ENCODE data around the gene NPIPA1. TPM values are rescaled to one million over a fixed set of nuclear protein-coding genes. Genes with fewer than 3 reads are reported as not detected.

The NPIPA1 gene
- total RNA-seq, 1 donor from 2014 or later = 28.2 TPM

GRCh38 chr16:14955546-14956231, 18.4 kb downstream of the NPIPA1 start:
- Histone ChIP-seq H3K4me3 (ENCODE audit: low read depth, low read length) (no peak overlapping the region), H3K36me3 (ENCODE audit: control insufficient read depth, insufficient read depth, low read length) (no peaks in the 10 kb centered on the region), H3K27me3 (ENCODE audit: control insufficient read depth, insufficient read depth, low read length) (no peaks in the 10 kb centered on the region)
- DNase-seq (ENCODE audit: low read depth) = no peak
- TF ChIP-seq CTCF (IDR thresholded peaks at IDR 0.05; ENCODE audit: insufficient read depth, low read length, poor library complexity, severe bottlenecking) = no peak

GRCh38 chr16:14957576-14958322, 20.5 kb downstream of the NPIPA1 start:
- no peak for TF ChIP-seq CTCF (IDR thresholded peaks at IDR 0.05; ENCODE audit: insufficient read depth, low read length, poor library complexity, severe bottlenecking)
- H3K36me3 ChIP-seq (ENCODE audit: control insufficient read depth, insufficient read depth, low read length) = no peaks in the 10 kb centered on the region
- no peak overlapping the region for H3K4me3 ChIP-seq (ENCODE audit: low read depth, low read length)
- peaks cover 3% of the 10 kb centered on the region for H3K27me3 ChIP-seq (ENCODE audit: control insufficient read depth, insufficient read depth, low read length)
- no peak for DNase-seq (ENCODE audit: low read depth)

- peaks cover 3% of the 10 kb centered on the region for H3K27me3 ChIP-seq (ENCODE audit: control insufficient read depth, insufficient read depth, low read length)
- H3K36me3 ChIP-seq (ENCODE audit: control insufficient read depth, insufficient read depth, low read length) = no peaks in the 10 kb centered on the region
- no peak for DNase-seq (ENCODE audit: low read depth)
- TF ChIP-seq CTCF (IDR thresholded peaks at IDR 0.05; ENCODE audit: insufficient read depth, low read length, poor library complexity, severe bottlenecking) = no peak
- no peak overlapping the region for H3K4me3 ChIP-seq (ENCODE audit: low read depth, low read length)
These were observed 21.0 kb downstream of the NPIPA1 start for GRCh38 chr16:14958323-14958600.

- Histone ChIP-seq H3K4me3 (ENCODE audit: low read depth, low read length) (no peak overlapping the region), H3K27me3 (ENCODE audit: control insufficient read depth, insufficient read depth, low read length) (peaks cover 4% of the 10 kb centered on the region), H3K36me3 (ENCODE audit: control insufficient read depth, insufficient read depth, low read length) (no peaks in the 10 kb centered on the region)
- TF ChIP-seq CTCF (IDR thresholded peaks at IDR 0.05; ENCODE audit: insufficient read depth, low read length, poor library complexity, severe bottlenecking) = no peak
- DNase-seq (ENCODE audit: low read depth) = no peak
These were observed 21.7 kb downstream of the NPIPA1 start for GRCh38 chr16:14958970-14959369.

- no peak for DNase-seq (ENCODE audit: low read depth)
- no peak for TF ChIP-seq CTCF (IDR thresholded peaks at IDR 0.05; ENCODE audit: insufficient read depth, low read length, poor library complexity, severe bottlenecking)
- Histone ChIP-seq H3K27me3 (ENCODE audit: control insufficient read depth, insufficient read depth, low read length) (peaks cover 4% of the 10 kb centered on the region), H3K4me3 (ENCODE audit: low read depth, low read length) (no peak overlapping the region), H3K36me3 (ENCODE audit: control insufficient read depth, insufficient read depth, low read length) (no peaks in the 10 kb centered on the region)
These were observed 24.4 kb downstream of the NPIPA1 start for GRCh38 chr16:14961405-14962186.

Measured in kidney epithelial cell (primary cell).